Skeletal muscle satellite cell (primary cell): ENCODE results near the gene DDX23.
"Not testable (repeated sequence)": the region's sequence is repeated elsewhere in the genome, so short reads cannot be mapped to it uniquely, and the experiment has no call there.

ENCODE experiments used
- H3K27me3 ChIP-seq: 2 replicates; pipeline ENCODE4 v1.7.0; 2013; ENCODE audit warnings: low read length; ENCODE audit not compliant: control insufficient read depth, insufficient read depth
- H3K36me3 ChIP-seq: 2 replicates; pipeline ENCODE4 v1.7.0; 2013; ENCODE audit warnings: mild to moderate bottlenecking, control low read depth, low read length; ENCODE audit not compliant: insufficient read depth
- H3K4me1 ChIP-seq: 2 replicates; pipeline ENCODE4 v1.7.0; 2013; ENCODE audit warnings: low read length; ENCODE audit not compliant: control insufficient read depth, insufficient read depth
- H3K4me2 ChIP-seq: 2 replicates; pipeline ENCODE4 v1.7.0; 2013; ENCODE audit warnings: mild to moderate bottlenecking, low read length
- H3K4me3 ChIP-seq: 2 replicates; pipeline ENCODE4 v1.7.0; 2013; ENCODE audit warnings: low read length
- H3K9ac ChIP-seq: 2 replicates; pipeline ENCODE4 v1.7.0; 2013; ENCODE audit warnings: mild to moderate bottlenecking, low read depth, low read length, moderate library complexity
- H3K9me3 ChIP-seq: replicated peaks from 2 replicates; pipeline ENCODE4 v1.7.0; 2013; ENCODE audit warnings: mild to moderate bottlenecking, control low read depth, low read length

Gene DDX23

DNA sequence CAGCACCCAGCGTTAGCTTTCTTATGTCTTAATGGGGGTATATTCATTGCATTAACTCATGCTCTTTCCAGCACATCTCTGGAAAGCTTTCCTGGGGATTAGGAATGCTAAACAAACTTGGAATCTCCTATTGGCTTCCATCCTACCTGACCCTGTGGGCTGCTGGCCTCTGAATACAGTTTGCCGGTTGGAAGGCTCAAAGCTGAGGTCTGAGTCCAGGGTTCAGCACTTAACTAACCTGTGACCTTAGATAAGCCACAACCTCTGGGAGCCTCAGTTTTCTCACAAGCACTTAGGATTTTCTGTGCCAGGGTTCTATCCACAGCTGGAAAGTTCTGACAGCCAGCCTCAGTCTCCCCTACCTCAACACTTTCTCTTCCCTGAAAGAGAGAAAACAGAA is 26.6 kb upstream of the DDX23 start:
- Histone ChIP-seq H3K36me3 (no peaks in the 10 kb centered on the region), H3K27me3 (peaks cover 44% of the 10 kb centered on the region), H3K4me1 (no peaks in the 10 kb centered on the region), H3K9ac (no peak overlapping the region), H3K4me2 (no peak overlapping the region), H3K9me3 (no peaks in the 10 kb centered on the region), H3K4me3 (no peak overlapping the region)

DNA sequence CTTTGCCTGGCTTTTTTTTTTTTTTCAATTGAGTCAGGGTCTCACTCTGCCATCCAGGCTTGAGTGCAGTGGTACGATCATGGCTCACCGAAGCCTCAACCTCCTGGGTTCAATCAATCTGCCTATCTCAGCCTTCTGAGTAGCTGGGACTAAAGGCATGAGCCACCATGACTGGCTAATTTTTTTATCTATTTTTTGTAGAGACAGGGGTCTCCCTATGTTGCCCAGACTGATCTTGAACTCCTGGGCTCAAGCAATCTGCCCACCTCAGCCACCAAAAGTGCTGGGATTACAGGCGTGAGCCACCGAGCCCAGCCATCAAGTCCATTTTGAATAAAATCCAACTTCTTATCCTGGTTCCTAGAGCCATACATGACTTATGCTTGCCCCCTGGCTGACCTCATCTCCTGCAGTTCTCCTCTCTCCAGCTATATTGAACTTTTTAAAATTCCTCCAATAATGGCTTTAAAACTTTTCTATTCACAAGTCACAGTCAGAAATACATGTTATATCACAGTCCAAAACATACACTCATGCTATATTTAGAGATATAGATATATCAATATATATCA is 24.1 kb upstream of the DDX23 start:
- Histone ChIP-seq H3K36me3 (no peaks in the 10 kb centered on the region), H3K4me2 (no peak overlapping the region), H3K4me3 (no peak overlapping the region), H3K4me1 (no peaks in the 10 kb centered on the region), H3K9ac (no peak overlapping the region), H3K27me3 (peaks cover 32% of the 10 kb centered on the region), H3K9me3 (no peaks in the 10 kb centered on the region)

DNA sequence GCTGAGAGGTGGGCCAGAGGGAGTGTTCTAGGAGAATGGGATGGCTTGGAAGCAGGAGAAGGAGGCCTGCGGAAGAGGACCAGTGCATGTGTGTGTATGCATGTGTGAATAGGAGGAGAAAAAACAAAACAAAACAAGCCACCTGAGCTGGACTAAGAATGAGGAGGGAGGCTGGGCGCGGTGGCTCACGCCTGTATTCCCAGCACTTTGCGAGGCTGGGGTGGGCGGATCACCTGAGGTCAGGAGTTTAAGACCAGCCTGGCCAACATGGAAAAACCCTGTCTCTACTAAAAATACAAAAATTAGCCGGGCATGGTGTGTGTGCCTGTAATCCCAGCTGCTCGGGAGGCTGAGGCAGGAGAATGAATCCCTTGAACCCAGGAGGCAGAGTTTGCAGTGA is 21.6 kb upstream of the DDX23 start:
- H3K4me3 ChIP-seq, H3K9me3 ChIP-seq, H3K9ac ChIP-seq, H3K4me1 ChIP-seq, H3K4me2 ChIP-seq, H3K36me3 ChIP-seq: not testable (repeated sequence)
- peaks cover 15% of the 10 kb centered on the region for H3K27me3 ChIP-seq

DNA sequence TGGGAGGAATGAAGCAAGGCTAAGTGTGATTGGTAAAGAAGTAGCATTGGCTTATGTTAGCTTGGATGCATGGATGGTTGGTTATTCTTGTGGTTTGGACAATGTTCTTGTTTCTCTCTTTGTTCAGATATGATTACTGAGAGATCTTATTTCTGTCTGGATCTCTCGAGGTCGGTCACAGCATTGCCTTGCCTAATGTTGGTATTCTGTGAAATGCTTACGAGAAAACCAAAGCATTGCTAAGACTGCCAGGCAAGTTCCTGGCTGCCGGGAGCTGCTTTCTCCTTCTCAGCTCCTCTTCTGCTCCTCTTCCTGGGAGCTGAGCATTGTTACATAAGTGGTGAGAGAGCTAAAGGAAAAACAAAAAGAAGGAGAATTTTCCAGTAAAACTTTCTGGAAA is 21.1 kb upstream of the DDX23 start:
- Histone ChIP-seq H3K27me3 (peaks cover 13% of the 10 kb centered on the region), H3K4me1 (no peaks in the 10 kb centered on the region), H3K9ac (no peak overlapping the region), H3K4me2 (no peak overlapping the region), H3K36me3 (no peaks in the 10 kb centered on the region), H3K9me3 (no peaks in the 10 kb centered on the region), H3K4me3 (no peak overlapping the region)

DNA sequence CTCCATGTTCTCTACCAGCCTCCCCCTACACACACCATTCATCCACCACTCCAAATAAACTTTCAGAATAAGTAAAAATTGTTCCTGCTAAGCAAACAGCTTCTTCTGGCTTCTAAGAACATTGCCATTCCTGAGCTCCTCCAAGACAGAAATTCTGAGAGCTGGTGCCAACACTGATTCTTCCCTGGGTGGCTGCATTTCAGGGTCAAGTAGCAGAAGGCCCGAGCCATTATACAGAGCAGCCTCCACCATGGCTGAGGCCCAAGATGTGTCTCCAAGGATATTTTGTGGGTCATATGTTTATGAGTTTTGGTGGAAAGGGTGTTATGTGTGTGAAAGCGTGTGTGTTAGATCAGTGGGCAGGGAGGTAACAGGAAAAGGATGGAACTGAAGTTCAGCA is 17.2 kb upstream of the DDX23 start:
- H3K9me3 ChIP-seq = no peaks in the 10 kb centered on the region
- no peak overlapping the region for H3K4me2 ChIP-seq
- no peak overlapping the region for H3K9ac ChIP-seq
- H3K36me3 ChIP-seq = no peaks in the 10 kb centered on the region
- H3K4me1 ChIP-seq = peaks cover 5% of the 10 kb centered on the region
- no peak overlapping the region for H3K4me3 ChIP-seq
- H3K27me3 ChIP-seq = peaks cover 26% of the 10 kb centered on the region

DNA sequence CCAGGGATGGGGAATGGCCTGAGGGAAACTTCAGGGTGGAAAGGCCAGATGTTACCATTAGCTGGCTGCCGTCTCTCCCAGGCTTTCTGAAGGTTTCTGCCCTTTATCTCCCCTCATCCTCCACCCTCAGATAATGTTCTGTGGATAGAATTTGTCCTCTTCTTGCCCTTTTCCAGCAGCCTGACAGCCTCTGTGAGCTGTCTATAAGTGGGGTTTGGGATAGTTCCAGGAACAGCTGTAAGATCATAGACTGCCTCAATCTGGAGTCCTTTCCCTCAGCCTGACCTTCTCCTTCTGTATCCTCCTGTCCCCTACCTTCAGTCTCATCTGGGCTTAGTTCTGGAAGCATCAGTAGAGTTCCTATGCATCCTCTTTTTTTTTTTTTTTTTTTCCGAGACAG is 16.5 kb upstream of the DDX23 start:
- Histone ChIP-seq H3K36me3 (no peaks in the 10 kb centered on the region), H3K9me3 (no peaks in the 10 kb centered on the region), H3K27me3 (peaks cover 32% of the 10 kb centered on the region), H3K4me1 (peaks cover 5% of the 10 kb centered on the region), H3K4me3 (no peak overlapping the region), H3K9ac (no peak overlapping the region), H3K4me2 (no peak overlapping the region)

DNA sequence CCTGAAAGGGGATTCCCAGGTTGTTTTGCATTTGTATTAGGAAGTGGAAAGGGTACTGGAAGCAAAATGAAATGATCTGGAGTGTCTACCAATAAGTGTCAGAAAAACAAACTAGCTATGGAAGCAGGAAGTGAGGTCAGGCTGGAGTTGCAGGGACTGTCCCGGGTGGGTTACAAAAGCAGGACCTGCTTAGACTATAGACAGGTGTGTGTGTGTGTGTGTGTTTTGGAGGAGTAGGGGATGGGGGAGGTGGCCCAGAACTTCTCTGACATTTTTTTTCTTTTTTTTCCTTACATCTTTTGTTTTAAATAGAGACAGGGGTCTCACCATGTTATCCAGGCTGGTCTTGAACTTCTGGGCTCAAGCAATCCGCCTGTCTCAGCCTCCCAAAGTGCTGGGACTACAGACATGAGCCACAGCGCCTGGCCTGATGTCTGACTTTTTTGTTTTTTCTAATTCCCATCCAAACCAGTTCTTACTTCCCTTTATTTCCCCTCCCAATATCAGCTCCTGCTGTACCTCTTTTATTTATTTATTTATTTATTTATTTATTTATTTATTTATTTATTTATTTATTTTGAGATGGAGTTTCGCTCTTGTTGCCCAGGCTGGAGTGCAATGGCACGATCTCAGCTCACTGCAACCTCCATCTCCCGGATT is 14.2 kb upstream of the DDX23 start:
- Histone ChIP-seq H3K4me1 (peaks cover 5% of the 10 kb centered on the region), H3K27me3 (peaks cover 44% of the 10 kb centered on the region), H3K9ac (no peak overlapping the region), H3K4me3 (peak overlapping the region; percentile 76), H3K9me3 (no peaks in the 10 kb centered on the region), H3K36me3 (no peaks in the 10 kb centered on the region), H3K4me2 (peak overlapping the region; percentile 90)

DNA sequence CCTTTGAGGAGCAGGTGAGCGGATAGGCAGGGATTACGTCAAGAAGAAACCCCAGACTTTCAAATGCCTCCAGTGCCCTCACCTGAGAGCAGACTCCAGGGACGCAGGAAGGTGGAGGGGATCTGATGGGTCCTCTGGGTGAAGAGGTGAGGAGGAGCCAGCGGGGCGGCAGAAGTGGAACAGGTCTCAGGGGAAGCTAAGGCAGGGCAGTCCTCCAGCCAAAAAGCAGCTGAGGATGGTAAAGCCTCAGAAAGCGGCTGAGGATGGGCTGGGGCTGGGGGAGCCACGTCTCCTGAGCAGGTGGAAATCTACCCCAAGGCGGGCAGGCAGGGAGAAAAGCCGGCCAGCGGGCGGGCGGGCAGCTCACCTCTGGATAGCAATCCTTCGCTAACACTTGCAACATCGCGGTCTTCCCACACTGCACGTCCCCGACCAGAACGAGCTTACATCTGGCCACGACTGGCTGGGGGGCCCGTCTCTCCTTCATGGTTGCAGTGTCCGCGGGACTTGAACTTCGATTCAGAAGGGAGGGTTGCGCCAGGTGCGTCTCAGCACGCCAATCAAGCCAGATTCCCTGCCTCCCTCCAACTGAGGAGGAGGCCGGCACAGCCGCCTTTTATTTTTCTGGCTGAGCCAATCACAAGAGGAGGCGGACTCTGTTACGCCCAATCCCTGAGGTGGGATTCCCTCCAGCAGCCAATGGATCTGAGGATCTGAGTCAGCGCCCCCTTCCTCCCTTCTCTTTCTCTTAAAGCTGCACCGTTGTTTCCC is 13.5 kb upstream of the DDX23 start, which contains the start of gene RND1:
RND1 (minus strand) TSS at position 590 of the 771 bp plus-strand sequence; CDS start at position 487, 103 bp downstream.
- Histone ChIP-seq H3K9ac (peak within 1 kb of the TSS; percentile 22), H3K4me2 (peak within 1 kb of the TSS; percentile 90), H3K36me3 (no peaks in the 10 kb centered on the region), H3K9me3 (no peaks in the 10 kb centered on the region), H3K4me1 (peaks cover 5% of the 10 kb centered on the region), H3K4me3 (peak within 1 kb of the TSS; percentile 76), H3K27me3 (peaks cover 47% of the 10 kb centered on the region)

DNA sequence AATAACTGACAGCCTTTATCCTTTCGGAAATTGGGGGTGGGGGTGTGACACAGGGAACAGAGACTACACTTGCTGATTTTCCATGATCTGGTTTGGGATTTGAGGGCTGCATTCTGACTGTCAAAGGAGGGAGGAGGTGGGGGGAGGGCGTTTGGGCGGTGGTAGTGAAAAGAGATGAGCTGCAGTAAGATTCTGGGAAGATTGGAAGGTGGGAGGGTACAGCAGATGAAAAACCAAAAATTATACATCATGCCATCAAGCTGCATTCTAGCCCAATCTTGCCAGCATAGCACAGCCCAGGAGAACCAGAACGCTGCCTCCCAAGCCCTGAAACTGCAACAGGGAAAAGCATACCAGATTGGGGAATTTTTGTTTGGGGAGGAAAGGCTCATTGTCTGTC is 11.3 kb upstream of the DDX23 start:
- Histone ChIP-seq H3K9me3 (no peaks in the 10 kb centered on the region), H3K4me2 (no peak overlapping the region), H3K4me3 (no peak overlapping the region), H3K9ac (no peak overlapping the region), H3K4me1 (peaks cover 5% of the 10 kb centered on the region), H3K36me3 (no peaks in the 10 kb centered on the region), H3K27me3 (peaks cover 47% of the 10 kb centered on the region)

DNA sequence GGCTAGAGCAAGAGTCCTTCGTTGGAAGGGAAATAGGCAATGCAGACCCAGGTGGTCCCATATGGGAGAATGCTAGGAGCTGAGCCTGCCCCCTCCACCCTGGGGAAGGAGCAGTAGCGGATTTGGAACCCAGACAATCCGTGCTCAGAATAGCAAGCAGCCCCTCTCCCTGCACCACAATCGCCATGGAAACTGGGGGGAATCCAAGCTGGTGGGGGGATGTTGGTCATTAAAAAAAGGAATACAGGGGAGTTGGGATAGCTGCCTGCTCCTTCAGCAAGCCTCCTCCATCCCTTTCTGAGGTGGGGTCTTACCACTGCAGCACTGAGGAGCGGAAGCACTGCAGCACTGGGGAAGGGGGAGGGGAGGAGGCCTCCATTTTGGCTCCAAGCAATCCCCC is 10.8 kb upstream of the DDX23 start:
- H3K9me3 ChIP-seq = no peaks in the 10 kb centered on the region
- H3K36me3 ChIP-seq = no peaks in the 10 kb centered on the region
- H3K4me1 ChIP-seq = peaks cover 5% of the 10 kb centered on the region
- H3K4me2 ChIP-seq = no peak overlapping the region
- H3K27me3 ChIP-seq = peaks cover 47% of the 10 kb centered on the region
- H3K9ac ChIP-seq = no peak overlapping the region
- no peak overlapping the region for H3K4me3 ChIP-seq

DNA sequence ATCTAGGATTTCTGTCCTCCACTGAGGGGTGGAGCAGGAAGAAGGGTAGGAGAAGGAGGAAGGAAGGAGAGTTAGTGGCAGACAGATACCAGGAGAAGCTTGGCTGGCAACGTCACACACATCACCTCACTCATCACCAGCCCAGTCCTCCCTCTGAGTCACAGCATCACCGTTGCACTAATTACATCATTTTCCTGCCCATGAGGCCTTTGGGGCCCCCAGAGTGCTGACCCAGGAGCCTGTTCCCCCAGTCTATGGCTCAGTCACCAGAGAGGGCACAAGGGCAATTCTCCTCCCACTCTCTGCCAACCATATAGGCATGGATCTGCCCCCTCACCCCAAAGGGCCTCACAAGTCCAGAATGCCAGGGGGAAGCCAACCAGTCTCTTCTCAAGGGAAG is 9.1 kb upstream of the DDX23 start:
- Histone ChIP-seq H3K27me3 (peaks cover 54% of the 10 kb centered on the region), H3K4me3 (no peak overlapping the region), H3K9me3 (no peaks in the 10 kb centered on the region), H3K36me3 (no peaks in the 10 kb centered on the region), H3K4me1 (peaks cover 5% of the 10 kb centered on the region), H3K9ac (no peak overlapping the region), H3K4me2 (no peak overlapping the region)
